A673 (cell line): ENCODE data around the gene DUSP5.
A peak's percentile ranks its signal among the peaks of the same experiment; 100 is the strongest.

Experiments used
- EZH2 ChIP-seq: fragments of 200-600 bp; sonication (generic); IDR thresholded peaks from 2 replicates; pipeline ENCODE4 v1.6.1; 2017; ENCODE audit warnings: borderline replicate concordance, low read depth, mild to moderate bottlenecking, mixed read lengths, antibody characterized with exemption, low read length; ENCODE audit not compliant: poor library complexity, severe bottlenecking
- TF ChIP-seq, protein P1 (sequence below): fragments of 300-800, 200-600 bp; sonication (generic); conservative IDR thresholded peaks from 2 replicates; pipeline ENCODE4 v1.5.1; 2017; ENCODE audit warnings: low read depth, mild to moderate bottlenecking, antibody characterized with exemption, low read length, moderate library complexity, mixed read lengths

DNA sequence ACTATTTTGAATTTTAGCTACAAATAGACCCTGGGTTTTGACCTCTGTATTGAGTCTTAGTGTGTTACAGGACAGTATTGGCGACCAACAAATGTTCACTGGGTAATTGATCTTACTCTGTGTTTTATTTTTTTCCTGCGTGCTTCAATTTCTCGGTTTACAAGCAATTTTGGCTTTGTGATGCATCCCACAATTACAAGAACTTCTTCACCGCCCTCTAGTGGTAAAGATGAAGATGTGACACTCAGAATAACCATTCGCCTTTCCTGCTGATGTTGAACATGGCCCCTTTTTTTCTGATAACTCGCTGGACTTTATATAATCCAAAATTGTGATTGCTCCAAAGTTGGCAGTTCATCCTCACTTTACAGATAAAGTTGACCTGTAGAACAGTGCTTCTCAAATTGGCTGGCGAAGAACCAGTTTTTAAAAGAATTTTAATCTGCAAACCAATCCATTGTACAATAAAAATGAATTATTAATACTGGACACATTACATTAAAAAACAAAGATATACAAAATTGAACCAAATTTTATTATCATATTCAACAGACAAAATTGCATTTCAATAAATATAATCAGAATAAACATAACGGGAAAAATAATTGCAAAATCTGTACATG lies 49.5 kb downstream of the DUSP5 start:
- TF ChIP-seq, protein P1, sequence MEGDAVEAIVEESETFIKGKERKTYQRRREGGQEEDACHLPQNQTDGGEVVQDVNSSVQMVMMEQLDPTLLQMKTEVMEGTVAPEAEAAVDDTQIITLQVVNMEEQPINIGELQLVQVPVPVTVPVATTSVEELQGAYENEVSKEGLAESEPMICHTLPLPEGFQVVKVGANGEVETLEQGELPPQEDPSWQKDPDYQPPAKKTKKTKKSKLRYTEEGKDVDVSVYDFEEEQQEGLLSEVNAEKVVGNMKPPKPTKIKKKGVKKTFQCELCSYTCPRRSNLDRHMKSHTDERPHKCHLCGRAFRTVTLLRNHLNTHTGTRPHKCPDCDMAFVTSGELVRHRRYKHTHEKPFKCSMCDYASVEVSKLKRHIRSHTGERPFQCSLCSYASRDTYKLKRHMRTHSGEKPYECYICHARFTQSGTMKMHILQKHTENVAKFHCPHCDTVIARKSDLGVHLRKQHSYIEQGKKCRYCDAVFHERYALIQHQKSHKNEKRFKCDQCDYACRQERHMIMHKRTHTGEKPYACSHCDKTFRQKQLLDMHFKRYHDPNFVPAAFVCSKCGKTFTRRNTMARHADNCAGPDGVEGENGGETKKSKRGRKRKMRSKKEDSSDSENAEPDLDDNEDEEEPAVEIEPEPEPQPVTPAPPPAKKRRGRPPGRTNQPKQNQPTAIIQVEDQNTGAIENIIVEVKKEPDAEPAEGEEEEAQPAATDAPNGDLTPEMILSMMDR, result peak; percentile 87
- no peak for TF ChIP-seq EZH2
